Esophagus muscularis mucosa (tissue), 4 donors: ENCODE measurements around the gene MAPKAPK5. TPM values are rescaled to one million over a fixed set of nuclear protein-coding genes. Genes with fewer than 3 reads are reported as not detected.
"Not testable (repeated sequence)": the region's sequence is repeated elsewhere in the genome, so short reads cannot be mapped to it uniquely, and the experiment has no call there.

Source experiments
- DNase-seq: peaks from one replicate; pipeline ENCODE4 v3.0.0-alpha.2; 2017; ENCODE audit errors: extremely low spot score
- H3K27ac ChIP-seq, 4 donors: fragments of 200-600 bp; sonication (generic); replicated peaks in 1 of 4; 1 replicate in 3 of 4; 2 replicates in 1 of 4; pipeline ENCODE4 v1.5.1; 2016 to 2019; ENCODE audit warnings: mild to moderate bottlenecking in 1 of 4
- H3K27me3 ChIP-seq, 4 donors: fragments of 200-600 bp; sonication (generic); one replicate each; pipeline versions ENCODE4 v1.5.1 to v1.6.0; 2016 to 2019
- H3K36me3 ChIP-seq, 4 donors: fragments of 200-600 bp; sonication (generic); one replicate each; pipeline ENCODE4 v1.5.1; 2016 to 2019
- H3K4me1 ChIP-seq, 4 donors: fragments of 200-600 bp; sonication (generic); one replicate each; pipeline ENCODE4 v1.5.1; 2016 to 2019
- H3K4me3 ChIP-seq, 4 donors: fragments of 200-600 bp; sonication (generic); 1 replicate in 2 of 4; 2 replicates in 2 of 4; pipeline ENCODE4 v1.5.1; 2016 to 2019; ENCODE audit warnings: mild to moderate bottlenecking in 4 of 4, moderate library complexity in 1 of 4
- H3K9me3 ChIP-seq, 4 donors: fragments of 200-600 bp; sonication (generic); 1 replicate in 3 of 4; 2 replicates in 1 of 4; pipeline ENCODE4 v1.5.1; 2016 to 2019
- EP300 ChIP-seq: sonication (generic); formaldehyde crosslinking; IDR thresholded peaks from one replicate; pipeline ENCODE4 v1.6.1; 2017; ENCODE audit warnings: antibody characterized with exemption
- POLR2A ChIP-seq: fragments of 450-650 bp; IDR thresholded peaks from one replicate; pipeline ENCODE4 v1.6.1; 2017; ENCODE audit warnings: antibody characterized with exemption, moderate library complexity, mild to moderate bottlenecking, low read depth
- POLR2AphosphoS5 ChIP-seq, 2 donors: sonication (generic); formaldehyde crosslinking; IDR thresholded peaks; one replicate each; pipeline ENCODE4 v1.6.1; 2017; ENCODE audit warnings: antibody characterized with exemption in 2 of 2
- WGBS: methylation state at CpG from one replicate; pipeline ENCODE4 v1.1.5; 2018; 5-methylcytosine and 5-hydroxymethylcytosine counted together
- intact Hi-C: fragments of 100-400 bp; cut with DNase I; formaldehyde crosslinking; loops from one replicate; pipeline ENCODE4 v1.15.1; 2023
- total RNA-seq, 4 donors: library from RNA; depleted of rRNA; stranded (reverse); fragments of >200 nt; gene quantifications; one replicate each; pipeline versions ENCODE4 v1.1.0 to v1.2.1, GENCODE V29; 2016
- TF ChIP-seq, protein P1 (sequence below), 3 experiments: fragments of 200-600 bp in 2 of 3; fragments of 450-650 bp in 1 of 3; sonication (generic) in 2 of 3; IDR thresholded peaks; one replicate each; pipeline ENCODE4 v1.5.1; 2017 to 2019; ENCODE audit warnings: antibody characterized with exemption in 3 of 3, mild to moderate bottlenecking in 2 of 3, moderate library complexity in 1 of 3

The MAPKAPK5 gene
- total RNA-seq, 4 donors from 2014 or later = 30.3 to 43.7 (median 34.1) TPM

- Histone ChIP-seq H3K27me3 (no peaks in the 10 kb centered on the region), H3K9me3 (no peaks in the 10 kb centered on the region), H3K36me3 (no peaks in the 10 kb centered on the region), H3K4me3 (no peak overlapping the region), H3K27ac (no peak overlapping the region), H3K4me1 (no peaks in the 10 kb centered on the region)
- no peak for DNase-seq
- intact Hi-C loops = no loop called here
- TF ChIP-seq, protein P1, sequence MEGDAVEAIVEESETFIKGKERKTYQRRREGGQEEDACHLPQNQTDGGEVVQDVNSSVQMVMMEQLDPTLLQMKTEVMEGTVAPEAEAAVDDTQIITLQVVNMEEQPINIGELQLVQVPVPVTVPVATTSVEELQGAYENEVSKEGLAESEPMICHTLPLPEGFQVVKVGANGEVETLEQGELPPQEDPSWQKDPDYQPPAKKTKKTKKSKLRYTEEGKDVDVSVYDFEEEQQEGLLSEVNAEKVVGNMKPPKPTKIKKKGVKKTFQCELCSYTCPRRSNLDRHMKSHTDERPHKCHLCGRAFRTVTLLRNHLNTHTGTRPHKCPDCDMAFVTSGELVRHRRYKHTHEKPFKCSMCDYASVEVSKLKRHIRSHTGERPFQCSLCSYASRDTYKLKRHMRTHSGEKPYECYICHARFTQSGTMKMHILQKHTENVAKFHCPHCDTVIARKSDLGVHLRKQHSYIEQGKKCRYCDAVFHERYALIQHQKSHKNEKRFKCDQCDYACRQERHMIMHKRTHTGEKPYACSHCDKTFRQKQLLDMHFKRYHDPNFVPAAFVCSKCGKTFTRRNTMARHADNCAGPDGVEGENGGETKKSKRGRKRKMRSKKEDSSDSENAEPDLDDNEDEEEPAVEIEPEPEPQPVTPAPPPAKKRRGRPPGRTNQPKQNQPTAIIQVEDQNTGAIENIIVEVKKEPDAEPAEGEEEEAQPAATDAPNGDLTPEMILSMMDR (IDR thresholded peaks at IDR 0.05) = no peak
- TF ChIP-seq POLR2AphosphoS5 (IDR thresholded peaks at IDR 0.05) = no peak
- TF ChIP-seq POLR2A = no peak
- no peak for TF ChIP-seq EP300
- WGBS = 86% methylated on average over 4 of the region's 5 CpGs
Observed at GRCh38 chr12:111825509-111825908, 16.5 kb upstream of the MAPKAPK5 start.

DNA sequence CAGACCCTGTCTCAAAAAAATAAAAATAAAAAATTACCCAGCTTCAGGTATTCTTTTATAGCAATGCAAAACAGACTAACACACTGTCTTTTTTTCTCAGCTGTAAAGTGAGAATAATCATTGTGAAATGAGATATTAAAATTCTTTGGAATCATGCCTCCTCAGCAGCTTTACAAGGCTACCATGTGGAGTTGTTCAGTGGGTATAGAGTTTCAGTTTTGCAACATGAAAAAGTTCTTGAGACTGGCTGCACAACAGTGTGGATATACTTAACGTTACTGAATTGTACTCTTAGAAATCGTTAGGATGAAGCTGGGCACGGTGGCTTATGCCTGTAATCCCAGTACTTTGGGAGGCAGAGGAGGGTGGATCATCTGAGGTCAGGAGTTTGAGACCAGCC is 15.7 kb upstream of the MAPKAPK5 start:
- Histone ChIP-seq H3K9me3 (no peaks in the 10 kb centered on the region), H3K4me3 (no peak overlapping the region), H3K27ac (no peak overlapping the region), H3K4me1 (no peaks in the 10 kb centered on the region), H3K27me3 (no peaks in the 10 kb centered on the region), H3K36me3 (no peaks in the 10 kb centered on the region)
- no peak for TF ChIP-seq POLR2A
- TF ChIP-seq POLR2AphosphoS5 (IDR thresholded peaks at IDR 0.05) = no peak
- TF ChIP-seq, protein P1 (IDR thresholded peaks at IDR 0.05) = no peak
- no peak for TF ChIP-seq EP300
- intact Hi-C loops = no loop called here
- WGBS = 84% methylated on average over 3 of the region's 3 CpGs
- no peak for DNase-seq

DNA sequence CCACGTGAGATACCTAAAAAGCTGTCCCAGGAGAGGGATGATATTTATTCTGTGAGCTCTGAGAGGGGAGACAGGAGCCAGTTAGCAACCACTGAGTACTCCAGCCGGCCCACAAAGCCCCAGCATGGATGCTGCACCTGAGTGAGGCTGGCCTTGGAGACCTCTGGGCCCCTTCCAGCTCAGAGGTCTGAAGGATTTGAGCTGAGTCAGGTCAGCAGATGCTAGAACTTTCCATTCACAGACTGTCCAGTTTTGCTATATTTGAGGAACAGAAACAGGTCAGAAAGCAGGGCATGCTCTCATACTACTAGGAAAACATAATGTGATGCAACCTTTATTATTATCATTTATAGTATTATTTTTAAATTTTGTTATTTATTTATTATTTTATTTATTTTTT is 15.0 kb upstream of the MAPKAPK5 start:
- intact Hi-C loops = no loop called here
- TF ChIP-seq POLR2AphosphoS5 (IDR thresholded peaks at IDR 0.05) (no peak), POLR2A (no peak), EP300 (no peak)
- TF ChIP-seq, protein P1 (IDR thresholded peaks at IDR 0.05) = no peak
- WGBS = 64% methylated on average over 2 of the region's 2 CpGs

GRCh38 chr12:111827907-111828306 is 14.1 kb upstream of the MAPKAPK5 start:
- intact Hi-C loops = no loop called here
- Histone ChIP-seq H3K36me3 (no peaks in the 10 kb centered on the region), H3K4me3 (no peak overlapping the region), H3K27ac (no peak overlapping the region), H3K4me1 (no peaks in the 10 kb centered on the region), H3K27me3 (no peaks in the 10 kb centered on the region), H3K9me3 (no peaks in the 10 kb centered on the region)
- WGBS = 90% methylated on average over 4 of the region's 4 CpGs
- no peak for TF ChIP-seq EP300
- no peak for TF ChIP-seq POLR2AphosphoS5 (IDR thresholded peaks at IDR 0.05)
- TF ChIP-seq POLR2A = no peak
- TF ChIP-seq, protein P1 (IDR thresholded peaks at IDR 0.05) = no peak
- DNase-seq = no peak

More for the DNA sequence above, 15.0 kb upstream of the MAPKAPK5 start:
- DNase-seq = no peak
- H3K4me1 ChIP-seq = no peaks in the 10 kb centered on the region
- H3K36me3 ChIP-seq = no peaks in the 10 kb centered on the region
- H3K27me3 ChIP-seq = no peaks in the 10 kb centered on the region
- no peak overlapping the region for H3K27ac ChIP-seq
- H3K9me3 ChIP-seq = no peaks in the 10 kb centered on the region
- H3K4me3 ChIP-seq = no peak overlapping the region

DNA sequence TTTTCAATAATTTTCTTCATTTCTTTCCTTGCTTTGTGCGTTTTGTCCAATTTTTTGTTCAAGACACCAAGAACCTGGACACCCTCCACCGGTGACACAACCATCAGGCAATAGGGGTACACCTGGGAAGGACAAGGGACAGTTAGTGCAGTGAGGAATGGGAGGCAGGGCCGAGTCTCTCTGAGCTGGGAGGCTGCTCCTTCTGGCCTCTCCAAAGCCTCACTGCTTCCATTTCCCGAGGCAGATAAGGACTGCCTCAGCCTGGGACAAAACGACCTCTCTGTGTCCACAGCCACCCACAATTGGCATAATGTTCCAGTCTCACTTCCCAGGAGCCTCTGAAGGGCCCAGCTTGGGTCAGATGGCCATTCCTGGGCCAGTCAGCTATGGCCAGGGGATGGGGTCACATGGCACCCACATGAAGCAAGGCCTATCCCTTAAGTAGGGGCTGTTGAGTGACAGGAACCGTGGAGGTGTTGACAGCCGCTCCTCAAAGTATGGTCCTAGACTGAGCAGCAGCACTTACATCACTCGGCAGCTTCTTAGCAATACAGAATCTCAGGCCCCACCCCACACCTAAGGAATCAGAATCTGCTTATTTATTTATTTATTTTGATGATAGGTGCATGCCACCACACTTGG is 13.6 kb upstream of the MAPKAPK5 start:
- DNase-seq = no peak
- no peaks in the 10 kb centered on the region for H3K4me1 ChIP-seq
- H3K27ac ChIP-seq = no peak overlapping the region
- H3K9me3 ChIP-seq = no peaks in the 10 kb centered on the region
- intact Hi-C loops = no loop called here
- WGBS = 93% methylated on average over 8 of the region's 8 CpGs
- no peaks in the 10 kb centered on the region for H3K36me3 ChIP-seq
- H3K4me3 ChIP-seq = no peak overlapping the region
- H3K27me3 ChIP-seq = no peaks in the 10 kb centered on the region
- TF ChIP-seq EP300 (no peak), POLR2AphosphoS5 (IDR thresholded peaks at IDR 0.05) (no peak), POLR2A (no peak)
- TF ChIP-seq, protein P1 (IDR thresholded peaks at IDR 0.05) = no peak

DNA sequence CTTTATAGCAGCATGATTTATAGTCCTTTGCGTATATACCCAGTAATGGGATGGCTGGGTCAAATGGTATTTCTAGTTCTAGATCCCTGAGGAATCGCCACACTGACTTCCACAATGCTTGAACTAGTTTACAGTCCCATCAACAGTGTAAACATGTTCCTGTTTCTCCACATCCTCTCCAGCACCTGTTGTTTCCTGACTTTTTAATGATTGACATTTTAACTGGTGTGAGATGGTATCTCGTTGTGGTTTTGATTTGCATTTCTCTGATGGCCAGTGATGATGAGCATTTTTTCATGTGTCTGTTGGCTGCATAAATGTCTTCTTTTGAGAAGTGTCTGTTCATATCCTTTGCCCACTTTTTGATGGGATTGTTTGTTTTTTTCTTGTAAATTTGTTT is 12.4 kb upstream of the MAPKAPK5 start:
- DNase-seq, H3K9me3 ChIP-seq, H3K27me3 ChIP-seq, H3K36me3 ChIP-seq, H3K27ac ChIP-seq, H3K4me1 ChIP-seq, intact Hi-C loops, H3K4me3 ChIP-seq: not testable (repeated sequence)
- 90% methylated on average over 3 of the region's 3 CpGs for WGBS

DNA sequence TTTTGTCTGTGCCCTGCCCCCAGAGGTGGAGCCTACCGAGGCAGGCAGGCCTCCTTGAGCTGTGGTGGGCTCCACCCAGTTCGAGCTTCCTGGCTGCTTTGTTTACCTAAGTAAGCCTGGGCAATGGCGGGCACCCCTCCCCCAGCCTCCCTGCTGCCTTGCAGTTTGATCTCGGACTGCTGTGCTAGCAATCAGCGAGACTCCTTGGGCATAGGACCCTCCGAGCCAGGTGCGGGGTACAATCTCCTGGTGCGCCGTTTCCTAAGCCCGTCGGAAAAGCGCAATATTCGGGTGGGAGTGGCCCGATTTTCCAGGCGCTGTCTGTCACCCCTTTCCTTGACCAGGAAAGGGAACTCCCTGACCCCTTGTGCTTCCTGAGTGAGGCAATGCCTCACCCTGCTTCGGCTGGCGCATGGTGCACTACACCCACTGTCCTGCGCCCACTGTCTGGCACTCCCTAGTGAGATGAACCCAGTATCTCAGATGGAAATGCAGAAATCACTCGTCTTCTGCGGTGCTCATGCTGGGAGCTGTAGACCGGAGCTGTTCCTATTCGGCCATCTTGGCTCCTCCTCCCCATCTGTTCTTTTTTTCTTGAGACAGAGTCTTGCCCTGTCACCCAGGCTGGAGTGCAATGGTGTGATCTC is 7.2 kb upstream of the MAPKAPK5 start:
- DNase-seq, H3K27ac ChIP-seq, H3K9me3 ChIP-seq, H3K4me1 ChIP-seq, H3K4me3 ChIP-seq, intact Hi-C loops, H3K27me3 ChIP-seq: not testable (repeated sequence)
- H3K36me3 ChIP-seq = peaks cover 0 to 15% (median 11%) of the 10 kb centered on the region in 4 donors
- WGBS = 58% methylated on average over 15 of the region's 22 CpGs
